Endothelial cell (in vitro differentiated cells): Measurements from ENCODE around the gene CELF5. TPM values are rescaled to one million over a fixed set of nuclear protein-coding genes. Genes with fewer than 3 reads are reported as not detected.
A peak's percentile ranks its signal among the peaks of the same experiment; 100 is the strongest.
"Not testable (repeated sequence)": the region's sequence is repeated elsewhere in the genome, so short reads cannot be mapped to it uniquely, and the experiment has no call there.

Experiments used
- DNase-seq: peaks from one replicate; pipeline ENCODE4 v3.0.0; 2021; ENCODE audit warnings: low spot score
- H3K27ac Mint-ChIP-seq: one replicate; pipeline ENCODE4 v1.8.0; 2021; ENCODE audit warnings: mixed read lengths, inconsistent platforms; ENCODE audit not compliant: unreplicated experiment
- H3K27me3 Mint-ChIP-seq: one replicate; pipeline ENCODE4 v1.8.0; 2021; ENCODE audit warnings: mild to moderate bottlenecking, moderate library complexity, mixed read lengths, inconsistent platforms; ENCODE audit not compliant: unreplicated experiment
- H3K36me3 Mint-ChIP-seq: one replicate; pipeline ENCODE4 v1.8.0; 2021; ENCODE audit warnings: mild to moderate bottlenecking, low read depth, mixed read lengths, inconsistent platforms; ENCODE audit not compliant: unreplicated experiment
- H3K4me1 Mint-ChIP-seq: one replicate; pipeline ENCODE4 v1.8.0; 2021; ENCODE audit warnings: mild to moderate bottlenecking, mixed read lengths, inconsistent platforms; ENCODE audit not compliant: unreplicated experiment
- H3K4me3 Mint-ChIP-seq: one replicate; pipeline ENCODE4 v1.8.0; 2021; ENCODE audit warnings: mild to moderate bottlenecking, mixed read lengths, inconsistent platforms; ENCODE audit not compliant: unreplicated experiment
- H3K9me3 Mint-ChIP-seq: one replicate; pipeline ENCODE4 v1.8.0; 2021; ENCODE audit warnings: mixed read lengths, inconsistent platforms; ENCODE audit not compliant: unreplicated experiment
- CTCF ChIP-seq: fragments of 200-600 bp; sonication (generic); IDR thresholded peaks from one replicate; pipeline ENCODE4 v1.5.0; 2021; ENCODE audit warnings: antibody characterized with exemption; ENCODE audit not compliant: unreplicated experiment
- total RNA-seq: library from RNA; stranded (reverse); fragmentation: NEBNext Ultra II Directional; extraction: Animal tissue kit (Norgen Biotek cat#: 25700); gene quantifications from one replicate; pipeline ENCODE4 v1.2.1, GENCODE V29; 2021; ENCODE audit not compliant: unreplicated experiment

The CELF5 gene
- total RNA-seq, 1 donor from 2014 or later = 0.38 TPM

- no peak for DNase-seq
- H3K4me3 Mint-ChIP-seq = no peak overlapping the region
- H3K27me3 Mint-ChIP-seq = peaks cover 2% of the 10 kb centered on the region
- TF ChIP-seq CTCF = no peak
- no peak overlapping the region for H3K27ac Mint-ChIP-seq
- no peaks in the 10 kb centered on the region for H3K4me1 Mint-ChIP-seq
- H3K9me3 Mint-ChIP-seq = no peaks in the 10 kb centered on the region
- no peaks in the 10 kb centered on the region for H3K36me3 Mint-ChIP-seq
These were observed 74.5 kb downstream of the CELF5 start for GRCh38 chr19:3298853-3299449.

DNA sequence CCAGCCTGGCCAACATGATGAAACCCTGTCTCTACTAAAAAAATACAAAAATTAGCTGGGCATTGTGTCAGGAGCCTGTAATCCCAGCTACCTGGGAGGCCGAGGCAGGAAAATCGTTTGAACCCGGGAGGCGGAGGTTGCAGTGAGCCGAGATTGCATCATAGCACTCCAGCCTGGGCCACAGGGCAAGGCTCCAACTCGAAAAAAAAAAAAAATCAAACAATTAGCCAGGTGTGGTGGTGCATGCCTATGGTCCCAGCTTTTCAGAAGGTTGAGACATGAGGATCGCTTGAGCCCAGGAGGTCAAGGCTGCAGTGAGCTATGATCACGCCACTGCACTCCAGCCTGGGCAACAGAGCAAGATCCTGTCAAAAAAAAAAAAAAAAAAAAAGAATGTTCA is 76.1 kb downstream of the CELF5 start:
- H3K27me3 Mint-ChIP-seq, H3K27ac Mint-ChIP-seq, H3K36me3 Mint-ChIP-seq, H3K4me3 Mint-ChIP-seq, H3K4me1 Mint-ChIP-seq, H3K9me3 Mint-ChIP-seq, DNase-seq: not testable (repeated sequence)

- Mint-ChIP-seq H3K4me1 (no peaks in the 10 kb centered on the region), H3K27me3 (peaks cover 2% of the 10 kb centered on the region), H3K9me3 (no peaks in the 10 kb centered on the region), H3K27ac (no peak overlapping the region), H3K4me3 (no peak overlapping the region), H3K36me3 (no peaks in the 10 kb centered on the region)
- DNase-seq = no peak
- TF ChIP-seq CTCF = no peak
These were observed 78.3 kb downstream of the CELF5 start for GRCh38 chr19:3302755-3303154.

GRCh38 chr19:3304871-3305423 is 80.5 kb downstream of the CELF5 start:
- Mint-ChIP-seq H3K36me3 (no peaks in the 10 kb centered on the region), H3K4me1 (no peaks in the 10 kb centered on the region), H3K27me3 (peaks cover 6% of the 10 kb centered on the region), H3K27ac (no peak overlapping the region), H3K9me3 (no peaks in the 10 kb centered on the region), H3K4me3 (no peak overlapping the region)
- DNase-seq = peak; percentile 78
- peak; percentile 99 for TF ChIP-seq CTCF

DNA sequence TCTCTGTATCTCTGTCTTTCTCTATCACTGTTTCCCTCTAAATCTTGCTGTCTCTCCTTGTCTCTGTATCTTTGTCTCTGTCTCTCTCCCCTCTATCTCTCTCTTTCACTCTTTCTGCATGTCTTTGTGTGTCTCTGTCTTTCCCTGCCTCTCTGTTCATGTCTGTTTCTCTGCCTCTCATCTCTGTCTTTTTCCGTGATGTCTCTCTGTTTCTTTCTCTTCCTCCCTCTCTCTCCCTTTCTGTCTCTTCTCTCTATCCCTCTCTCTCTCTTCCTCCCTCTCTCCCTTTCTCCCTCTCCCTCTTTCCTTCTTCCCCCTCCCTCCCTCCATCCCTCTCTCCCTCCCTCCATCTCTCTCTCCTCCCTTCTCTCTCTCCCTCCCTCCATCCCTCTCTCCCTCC is 85.3 kb downstream of the CELF5 start:
- Mint-ChIP-seq H3K4me1 (no peaks in the 10 kb centered on the region), H3K27ac (no peak overlapping the region), H3K36me3 (peaks cover 4% of the 10 kb centered on the region), H3K27me3 (peaks cover 5% of the 10 kb centered on the region), H3K4me3 (no peak overlapping the region), H3K9me3 (no peaks in the 10 kb centered on the region)
- TF ChIP-seq CTCF = no peak
- DNase-seq = no peak
